ENCODE results near the gene METTL4.
"Not testable (repeated sequence)": the region's sequence is repeated elsewhere in the genome, so short reads cannot be mapped to it uniquely, and the experiment has no call there.

The METTL4 gene

DNA sequence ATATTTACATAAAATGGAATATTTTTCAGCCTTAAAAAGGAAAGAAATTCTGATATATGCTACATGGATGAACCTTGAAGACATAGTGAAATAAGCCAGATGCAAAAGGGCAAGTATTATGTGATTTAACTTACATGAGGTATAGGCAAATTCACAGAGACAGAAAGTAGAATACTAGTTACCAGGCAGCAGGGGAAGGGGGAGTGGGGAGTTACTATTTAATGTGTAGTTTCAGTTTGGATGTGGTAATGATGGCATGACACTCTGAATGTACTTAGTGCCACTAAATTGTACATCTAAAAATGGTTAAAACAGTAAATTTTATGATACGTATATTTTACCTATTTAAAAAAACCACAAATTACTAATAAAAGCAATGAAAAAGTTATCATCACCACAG, 12.1 kb downstream of the METTL4 start:
- FAIRE-seq: no peak

DNA sequence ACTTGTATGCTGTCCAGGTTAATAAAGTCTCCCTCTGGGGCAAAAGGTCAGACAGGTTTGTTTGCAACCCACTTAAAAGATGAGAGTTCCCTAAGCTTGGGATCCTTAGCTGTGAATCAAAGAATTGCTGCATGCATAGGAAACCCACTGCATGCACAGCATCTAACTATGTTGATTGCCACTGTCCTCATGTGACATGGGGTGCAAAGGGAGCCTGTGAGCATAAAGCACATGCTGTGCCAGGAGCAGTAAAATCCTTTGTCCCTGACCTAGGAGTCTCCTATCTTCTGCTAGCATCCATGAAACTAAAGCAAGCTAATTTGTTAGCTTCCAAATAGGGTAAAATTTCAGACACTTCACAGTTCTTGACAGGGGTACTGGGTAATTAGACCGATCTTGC, 13.8 kb downstream of the METTL4 start:
- FAIRE-seq: no peak

DNA sequence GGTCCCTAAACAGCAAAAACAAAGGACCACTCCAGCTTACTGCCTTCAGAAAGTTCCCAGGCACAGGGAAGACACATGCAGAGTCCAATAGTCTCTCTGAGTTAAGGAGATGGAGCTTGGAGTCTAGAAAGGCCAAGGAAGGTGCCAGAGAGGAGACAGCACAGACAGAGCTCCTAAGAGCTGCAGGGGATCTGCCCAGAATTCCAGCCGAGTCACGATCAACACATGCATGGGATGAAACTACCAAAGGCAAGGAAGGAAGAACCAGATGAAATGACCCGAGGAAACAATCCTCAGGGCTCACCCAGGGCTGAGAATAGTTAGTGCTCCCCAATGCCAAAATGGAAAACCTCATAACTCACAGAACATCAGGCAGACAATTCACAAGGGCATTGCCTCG, 15.4 kb downstream of the METTL4 start:
- FAIRE-seq: no peak

DNA sequence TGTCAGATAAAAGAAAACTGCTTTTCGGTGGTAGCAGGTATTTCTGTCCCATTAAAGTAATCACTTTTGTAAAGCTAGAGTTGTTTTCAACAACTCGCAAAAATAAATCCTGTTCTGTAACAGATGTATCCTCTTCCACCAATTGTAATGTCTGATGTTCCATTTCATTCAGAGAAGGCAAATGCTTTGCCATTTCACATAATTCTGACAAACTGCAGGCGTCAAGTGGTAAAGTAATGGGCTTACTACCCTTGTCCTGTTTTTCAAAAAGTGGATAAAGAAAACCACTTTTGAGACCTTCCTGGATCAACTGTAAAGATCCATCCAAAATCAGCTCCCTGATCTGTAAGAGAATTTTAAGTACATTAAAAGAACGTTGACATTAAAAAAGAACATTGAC, 16.6 kb downstream of the METTL4 start:
- FAIRE-seq: no peak

DNA sequence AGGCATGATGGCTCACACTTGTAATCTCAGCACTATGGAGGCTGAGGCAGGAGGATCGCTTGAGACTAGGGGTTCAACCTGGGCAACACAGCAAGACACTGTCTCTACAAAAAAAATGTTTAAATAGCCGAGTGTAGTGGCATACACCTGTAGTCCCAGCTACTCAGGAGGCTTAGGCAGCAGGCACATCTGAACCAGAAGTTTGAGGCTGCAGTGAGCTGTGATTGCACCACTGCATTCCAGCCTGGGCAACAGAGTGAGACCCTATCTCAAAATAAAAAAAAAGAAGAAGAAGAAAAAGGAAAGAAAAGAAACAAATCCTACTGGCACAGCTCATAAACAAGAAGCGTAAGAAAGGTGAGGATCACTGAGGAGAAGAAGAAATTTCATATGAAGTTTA, 19.9 kb downstream of the METTL4 start:
- FAIRE-seq: no peak

DNA sequence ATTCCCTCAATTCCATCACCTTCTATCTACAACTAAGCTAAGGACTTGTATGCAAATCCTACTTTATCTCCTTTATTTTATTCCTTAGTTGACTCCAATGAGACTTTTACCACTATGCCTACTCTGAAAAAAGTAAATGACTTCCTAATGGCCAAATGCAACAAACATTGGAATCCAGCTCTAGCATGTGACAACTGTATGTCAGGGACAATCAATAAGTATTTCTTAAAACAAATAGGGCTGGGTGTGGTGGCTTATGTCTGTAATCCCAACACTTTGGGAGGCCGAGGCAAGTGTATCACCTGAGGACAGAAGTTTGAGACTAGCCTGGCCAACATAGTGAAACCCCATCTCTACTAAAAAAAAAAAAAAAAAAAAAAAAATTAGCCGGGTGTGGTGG, 21.8 kb downstream of the METTL4 start:
- FAIRE-seq: no peak

DNA sequence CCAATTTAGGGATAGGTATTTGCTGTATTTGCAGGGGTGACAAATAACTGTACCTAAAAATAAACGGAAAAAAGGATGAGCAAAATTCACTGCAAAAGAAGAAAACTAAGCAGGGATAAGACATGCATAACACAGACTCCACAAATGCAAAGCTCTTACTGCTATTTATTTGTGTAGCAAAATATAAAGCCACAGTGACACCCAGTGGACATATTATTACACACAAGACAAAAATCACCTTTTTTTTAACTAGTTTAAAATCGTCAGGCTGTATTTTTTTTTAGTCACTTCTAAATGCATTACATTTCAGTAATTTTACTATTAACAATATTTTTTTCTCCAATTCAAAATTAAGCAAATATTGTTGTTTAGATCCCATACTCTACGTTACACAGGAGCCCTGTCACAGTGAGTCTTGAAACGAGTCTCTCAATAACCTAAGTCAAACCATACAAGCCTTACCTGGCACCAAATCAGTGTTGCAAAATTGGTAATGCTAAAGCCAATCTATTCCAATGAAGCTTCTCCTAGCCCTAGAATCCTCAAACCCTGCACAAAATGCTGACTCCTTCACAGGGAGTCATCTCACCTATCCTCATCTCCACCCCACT, 23.7 kb downstream of the METTL4 start:
- FAIRE-seq: peak; percentile 71

DNA sequence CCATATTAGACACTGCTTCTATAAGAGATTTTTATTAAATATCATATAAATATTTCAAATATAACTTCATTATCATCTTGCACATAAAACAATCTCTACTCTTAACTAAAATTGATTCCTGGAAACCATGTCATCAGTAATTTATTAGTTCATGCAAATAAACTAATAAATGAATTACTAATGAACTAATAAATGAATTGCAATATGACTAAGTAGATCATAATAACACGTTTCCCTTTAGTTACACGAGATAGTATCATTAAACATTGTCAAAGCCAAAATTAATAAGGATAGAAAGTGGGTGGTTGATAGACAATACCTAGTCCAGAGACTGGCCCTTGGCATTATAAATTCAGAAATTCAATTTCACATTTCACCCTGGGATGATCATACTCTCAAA, 26.1 kb downstream of the METTL4 start:
- peak; percentile 43 for FAIRE-seq

DNA sequence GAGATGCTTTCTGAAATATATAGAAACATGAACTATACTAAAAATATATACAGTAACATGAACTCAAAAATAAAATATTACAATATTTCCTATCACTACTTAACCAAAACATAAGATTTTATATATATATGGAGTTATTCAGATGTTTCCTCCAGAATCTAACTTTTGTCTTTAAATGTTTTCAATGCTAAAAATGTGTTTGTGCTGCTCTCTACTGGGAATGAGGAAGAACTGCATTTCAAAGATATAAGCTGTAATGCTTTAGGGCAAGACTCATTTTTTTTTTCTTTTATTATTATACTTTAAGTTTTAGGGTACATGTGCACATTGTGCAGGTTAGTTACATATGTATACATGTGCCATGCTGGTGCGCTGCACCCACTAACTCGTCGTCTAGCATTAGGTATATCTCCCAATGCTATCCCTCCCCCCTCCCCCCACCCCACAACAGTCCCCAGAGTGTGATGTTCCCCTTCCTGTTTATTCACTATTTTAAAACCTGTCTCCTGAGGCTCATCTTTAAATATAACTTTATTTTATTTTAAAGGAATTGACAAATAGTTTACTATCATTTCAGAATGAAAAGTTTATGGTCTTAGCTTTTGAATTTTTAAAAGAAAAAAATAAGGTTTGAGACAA, 29.3 kb downstream of the METTL4 start:
- peak; percentile 66 for FAIRE-seq

DNA sequence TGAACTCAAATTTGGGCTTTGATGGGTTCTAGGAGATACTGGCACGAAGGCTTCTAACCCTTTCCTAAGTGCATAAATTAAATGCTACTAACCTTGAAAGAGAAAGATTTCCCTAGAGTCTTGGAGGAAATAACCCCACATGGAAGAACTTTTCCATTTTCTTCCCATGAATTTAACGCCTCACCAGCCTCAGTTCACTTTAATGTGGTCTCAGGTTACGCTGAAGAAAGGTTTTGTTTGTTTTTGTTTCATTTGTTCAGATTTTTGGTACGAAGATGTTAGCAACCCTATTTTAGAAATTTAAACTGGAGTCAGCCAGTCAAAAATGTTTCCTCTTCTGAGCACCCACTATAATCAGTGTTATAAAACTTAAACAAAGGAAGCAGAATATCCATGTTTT, 30.7 kb downstream of the METTL4 start:
- no peak for FAIRE-seq

DNA sequence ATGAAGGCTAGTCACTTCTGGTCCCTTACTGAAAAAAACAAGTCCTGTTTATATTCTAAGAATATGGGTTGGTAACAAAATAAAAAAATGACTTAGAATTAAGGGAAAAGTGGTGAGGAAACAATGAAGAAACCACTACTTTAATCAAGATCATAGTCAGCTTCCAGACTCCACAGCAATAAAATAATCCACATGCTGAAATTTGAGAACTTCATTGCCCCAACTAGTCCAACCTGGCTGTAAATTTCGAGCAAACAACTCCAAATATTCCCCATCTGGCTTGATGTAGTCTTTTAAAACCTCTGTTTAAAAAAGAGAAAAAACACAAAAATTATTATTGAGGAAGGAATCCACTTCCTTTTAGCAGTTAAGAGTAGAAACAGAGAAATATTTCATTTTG, 32.5 kb downstream of the METTL4 start:
- FAIRE-seq: no peak

DNA sequence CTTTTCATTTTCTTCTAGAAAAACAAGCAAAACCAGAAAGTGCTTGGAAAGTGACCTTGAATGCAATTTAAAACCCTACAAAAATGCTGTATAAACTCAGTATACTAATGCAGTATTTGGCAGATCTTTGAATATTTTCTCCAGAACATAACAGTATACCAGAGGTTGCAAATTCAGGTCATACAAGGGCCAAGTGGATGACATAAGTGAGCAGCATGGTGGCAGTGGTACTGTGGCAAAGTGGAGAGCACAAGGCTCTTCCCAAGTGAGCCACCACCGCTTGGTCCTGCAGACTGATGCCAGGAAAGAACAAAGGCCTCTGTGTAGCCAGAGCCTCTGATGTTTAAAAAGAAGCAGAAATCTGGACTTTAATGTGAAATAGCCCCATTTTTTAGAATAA, 33.1 kb downstream of the METTL4 start:
- no peak for FAIRE-seq

DNA sequence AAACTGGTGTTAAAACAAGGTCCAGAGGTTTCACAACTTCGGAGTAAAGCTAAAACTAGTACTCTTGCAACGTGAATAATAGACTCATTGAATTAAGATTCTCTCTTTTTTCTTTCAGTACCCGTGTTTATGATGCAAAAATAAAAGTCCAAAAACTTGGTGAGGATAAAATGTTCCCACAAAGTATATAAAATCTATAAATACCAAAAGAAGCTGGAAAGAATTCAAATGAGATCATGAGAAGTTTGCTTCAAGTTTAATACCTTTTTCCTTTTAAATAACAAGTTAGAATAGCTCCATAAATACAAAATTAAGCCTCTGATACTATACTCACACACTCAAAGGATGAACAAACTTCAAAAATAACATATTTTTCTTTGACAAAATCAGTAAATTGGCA, 34.0 kb downstream of the METTL4 start:
- no peak for FAIRE-seq

DNA sequence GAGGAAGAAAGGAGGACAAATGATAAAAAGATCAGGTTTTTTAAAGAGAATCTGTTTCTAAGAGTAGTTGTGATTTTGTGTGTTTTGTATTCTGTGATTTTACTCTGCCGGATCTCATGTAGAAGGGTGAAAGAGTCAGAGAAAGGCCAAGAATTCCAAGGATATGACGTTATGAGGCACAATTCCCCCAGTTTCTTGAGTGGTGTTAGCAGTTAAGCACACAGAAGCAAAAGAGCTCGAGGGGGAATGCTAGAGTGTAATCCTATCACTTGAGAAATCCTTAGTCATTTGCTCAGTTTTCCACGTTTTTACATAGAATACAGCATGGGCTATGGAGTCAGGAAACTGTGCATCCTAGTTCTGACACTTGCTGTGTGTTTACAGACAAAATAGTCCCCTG, 34.8 kb downstream of the METTL4 start:
- no peak for FAIRE-seq

DNA sequence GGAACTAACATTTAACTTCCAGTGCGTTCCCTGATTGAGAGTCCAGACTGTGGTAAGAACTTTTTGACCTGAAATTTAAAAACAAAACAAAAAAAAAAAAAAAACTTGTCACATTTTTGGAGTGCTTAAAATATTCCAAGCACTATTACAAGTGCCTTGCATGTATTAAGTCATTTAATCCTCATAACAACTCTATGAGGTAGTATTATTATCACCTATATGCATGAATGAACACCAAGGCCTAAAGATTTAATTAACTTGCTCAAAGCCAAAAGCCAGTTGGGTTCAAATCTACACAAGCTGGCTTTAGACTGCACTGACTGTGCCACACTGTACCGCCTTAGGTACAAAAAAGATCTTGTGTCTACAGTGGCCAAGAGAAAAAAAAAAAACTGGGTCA, 35.2 kb downstream of the METTL4 start:
- no peak for FAIRE-seq

DNA sequence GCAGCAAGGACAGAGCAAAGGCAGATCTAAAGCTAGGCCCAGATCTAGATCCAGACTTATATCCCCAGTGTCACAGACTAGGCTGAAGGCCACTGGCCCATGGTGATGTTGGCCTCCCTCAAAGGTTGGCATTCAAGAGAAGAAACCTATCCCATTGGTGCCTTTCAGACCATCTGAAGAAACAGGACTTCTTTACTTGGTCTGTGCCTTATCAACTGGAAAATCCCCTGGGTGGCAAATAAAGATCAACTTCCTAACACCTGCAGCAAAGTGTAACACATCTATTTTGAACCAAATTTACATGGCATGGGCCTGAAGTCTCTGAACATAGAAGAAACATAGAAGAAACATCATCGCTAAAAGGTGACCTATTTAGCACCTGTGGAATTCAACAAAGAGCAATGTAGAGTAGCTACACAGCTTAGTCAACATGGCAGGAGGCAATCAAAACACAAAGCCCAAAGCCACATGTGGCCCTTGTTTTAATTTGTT, 35.8 kb downstream of the METTL4 start:
- no peak for FAIRE-seq

DNA sequence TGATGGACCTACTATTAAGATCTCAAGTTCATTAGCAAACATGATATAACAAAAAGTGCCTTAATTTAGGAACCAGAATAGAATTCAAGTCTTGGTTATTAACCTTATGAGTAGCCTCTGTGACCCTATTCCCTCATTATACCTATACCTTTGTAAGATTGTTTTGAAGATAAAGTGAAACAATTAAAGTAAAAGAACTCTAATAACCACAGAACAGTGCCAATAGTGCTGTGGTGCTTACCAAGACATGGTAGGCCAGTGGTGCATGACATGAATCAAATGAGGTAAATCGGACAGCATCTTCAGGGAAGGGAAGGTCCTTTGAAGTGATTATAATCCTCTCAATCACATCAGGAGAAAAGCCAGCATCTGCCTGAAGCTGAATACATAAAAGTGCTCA, 36.4 kb downstream of the METTL4 start:
- FAIRE-seq: no peak

DNA sequence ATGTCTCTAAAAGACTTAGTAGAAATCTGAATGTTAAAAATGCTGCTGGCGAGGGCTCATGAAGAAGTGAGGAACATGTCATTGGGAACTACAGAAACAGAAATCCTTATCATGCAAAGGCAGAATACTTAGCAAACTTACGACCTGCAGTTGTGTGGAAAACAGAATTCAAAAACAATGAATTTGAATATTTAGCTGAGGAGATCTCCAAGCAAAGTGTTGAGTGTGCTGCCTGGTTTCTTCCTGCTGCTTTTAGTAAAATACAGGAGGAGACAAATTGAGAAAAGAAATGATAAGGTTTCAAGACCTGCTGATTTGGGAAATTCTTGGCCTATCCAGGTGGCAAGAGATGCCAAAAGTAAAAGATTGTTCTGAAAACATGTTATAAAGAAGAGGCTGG, 38.5 kb downstream of the METTL4 start:
- no peak for FAIRE-seq

DNA sequence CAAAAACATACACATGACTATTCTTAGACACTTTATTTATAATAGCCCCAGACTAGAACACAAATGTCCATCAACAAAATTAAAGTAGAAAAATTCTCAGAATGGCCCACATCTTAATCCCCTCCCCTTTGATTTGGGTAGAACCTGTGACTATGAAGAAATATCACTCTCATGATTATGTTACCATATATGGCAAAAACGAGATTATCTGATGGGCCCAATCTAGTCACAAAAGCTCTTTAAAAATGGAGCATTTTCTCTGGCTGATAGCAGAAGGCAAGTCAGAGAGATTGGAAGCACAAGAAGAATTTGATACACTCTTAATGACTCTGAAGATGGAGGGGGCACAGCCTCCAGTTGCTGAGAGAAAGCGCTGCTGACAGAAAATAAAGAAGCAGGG, 39.6 kb downstream of the METTL4 start:
- FAIRE-seq: no peak

DNA sequence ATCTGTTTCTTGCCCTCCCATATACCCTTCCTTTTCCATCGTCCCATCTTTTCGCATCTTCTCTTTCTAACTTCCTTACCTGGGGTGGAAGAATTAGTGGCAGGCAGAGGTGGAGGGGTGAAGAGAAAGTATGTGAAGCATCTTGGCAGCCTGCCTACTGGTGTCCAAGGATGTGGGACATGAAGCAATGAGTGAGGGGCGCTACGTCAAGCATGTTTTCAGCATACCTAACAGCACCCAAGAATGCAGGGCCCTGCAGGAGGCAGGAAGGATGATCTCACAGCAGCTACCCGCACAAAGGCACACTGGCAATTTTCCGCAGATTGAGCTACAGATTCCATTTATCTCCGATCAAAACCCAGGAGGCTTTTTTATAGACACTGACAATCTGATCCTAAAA, 42.2 kb downstream of the METTL4 start:
- no peak for FAIRE-seq

DNA sequence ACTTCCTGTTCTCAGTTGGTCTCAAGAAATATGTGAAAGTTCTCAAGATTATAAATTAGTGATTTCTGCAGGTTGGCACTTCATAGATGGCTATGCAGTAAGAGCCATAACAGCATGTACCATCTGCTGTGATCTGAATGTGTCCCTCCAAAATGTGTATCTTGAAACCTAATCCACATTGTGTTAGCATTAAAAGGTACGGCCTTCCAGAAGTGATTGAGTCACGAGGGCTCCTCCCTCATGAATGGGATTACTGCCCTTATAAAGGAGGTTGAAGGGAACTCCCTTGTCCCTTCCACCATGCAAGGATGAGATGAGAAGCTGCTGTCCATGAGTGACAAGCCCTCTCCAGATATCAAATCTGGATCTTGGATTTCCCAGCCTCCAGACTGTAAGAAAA, 45.0 kb downstream of the METTL4 start:
- FAIRE-seq: no peak

DNA sequence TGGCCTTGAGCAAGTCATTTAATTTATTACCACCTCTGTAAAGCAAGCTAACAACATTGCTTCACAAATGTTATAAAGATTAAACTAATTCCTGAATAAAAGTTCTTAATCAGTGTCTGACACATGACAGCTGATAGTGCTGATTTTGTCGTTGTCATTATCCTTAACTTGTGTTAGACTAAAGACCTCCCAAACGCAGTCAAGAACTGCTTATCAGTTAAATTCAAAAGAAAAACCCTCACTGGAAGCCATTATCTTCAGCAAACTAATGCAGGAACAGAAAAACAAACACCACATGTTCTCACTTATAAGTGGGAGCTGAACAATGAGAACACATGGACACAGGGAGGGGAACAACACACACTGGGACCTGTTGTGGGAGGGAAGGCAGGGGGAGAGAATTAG, 46.5 kb downstream of the METTL4 start:
- FAIRE-seq: not testable (repeated sequence)

DNA sequence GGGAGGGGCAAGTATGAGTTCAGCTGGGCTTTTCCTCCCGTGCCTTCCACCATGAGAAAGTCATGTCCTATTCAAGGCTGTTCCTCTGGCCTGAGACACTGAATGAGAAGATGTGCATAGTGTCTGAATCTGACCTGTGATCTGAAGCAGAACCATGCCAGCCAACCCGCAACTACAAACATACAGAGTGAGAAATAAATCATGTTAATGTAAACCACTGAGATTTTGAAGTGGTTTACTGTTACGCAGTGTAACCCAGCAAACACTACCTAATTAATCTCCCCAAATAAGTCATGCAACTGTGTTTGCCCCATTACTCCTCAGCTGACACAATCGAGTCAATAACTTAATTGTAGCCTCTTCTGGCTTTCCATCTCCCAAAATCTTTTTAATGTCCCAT, 49.2 kb downstream of the METTL4 start:
- FAIRE-seq: no peak

DNA sequence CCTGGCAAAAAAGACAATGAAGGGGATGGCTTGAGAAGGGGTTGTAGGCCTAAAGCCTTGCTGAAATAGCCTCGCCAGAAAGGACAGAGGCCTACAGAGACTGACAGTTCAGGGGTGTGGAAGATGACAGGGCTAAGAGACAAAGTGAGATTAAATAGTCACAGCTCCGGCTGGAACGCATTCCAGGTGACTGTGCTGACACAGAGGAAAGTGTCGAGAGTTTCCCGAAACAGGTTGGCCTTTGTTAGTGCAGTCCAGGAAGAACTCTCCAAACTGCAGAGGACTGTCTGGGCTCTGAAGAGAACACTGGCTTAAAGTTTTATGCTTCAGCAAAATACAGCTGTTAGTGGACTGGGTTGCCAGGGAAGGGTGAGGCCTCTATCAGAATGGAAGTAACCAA, 52.8 kb downstream of the METTL4 start:
- FAIRE-seq: no peak
